Measurements from ENCODE around the gene LIMS2.

Gene LIMS2

DNA sequence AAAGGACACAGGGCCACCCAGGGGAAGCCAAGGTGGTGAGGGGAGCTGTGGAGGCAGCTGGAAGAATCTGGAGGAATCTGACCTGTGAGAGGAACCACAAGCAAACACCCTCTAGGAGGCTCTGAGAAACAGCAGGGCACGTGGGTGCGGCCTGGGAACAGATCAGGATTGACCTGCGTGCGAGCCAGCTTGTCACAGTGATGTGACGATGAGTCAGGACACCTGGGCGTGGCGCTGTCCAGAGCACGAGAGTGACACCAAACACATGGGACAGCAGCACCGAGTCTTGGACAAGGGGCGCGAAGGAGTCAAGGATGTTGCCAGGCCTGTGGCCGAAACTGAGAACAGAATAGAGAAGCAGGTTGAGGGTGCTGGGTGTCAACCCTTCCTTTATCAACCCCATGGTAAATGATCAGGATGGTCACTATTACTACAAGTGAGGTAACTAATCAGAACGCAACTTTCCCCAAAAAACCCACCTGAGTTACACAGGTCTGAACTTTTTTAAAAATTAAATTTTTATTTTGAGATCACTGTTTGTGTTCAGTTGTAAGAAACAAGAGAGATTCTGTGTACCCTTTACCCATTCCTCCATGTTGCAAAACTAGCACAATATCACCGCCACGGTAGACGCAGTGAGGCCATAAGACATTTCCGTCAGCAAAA, 25.3 kb upstream of the LIMS2 start:
- DNase-seq (ENCODE audit: low read depth): peak; percentile 13

DNA sequence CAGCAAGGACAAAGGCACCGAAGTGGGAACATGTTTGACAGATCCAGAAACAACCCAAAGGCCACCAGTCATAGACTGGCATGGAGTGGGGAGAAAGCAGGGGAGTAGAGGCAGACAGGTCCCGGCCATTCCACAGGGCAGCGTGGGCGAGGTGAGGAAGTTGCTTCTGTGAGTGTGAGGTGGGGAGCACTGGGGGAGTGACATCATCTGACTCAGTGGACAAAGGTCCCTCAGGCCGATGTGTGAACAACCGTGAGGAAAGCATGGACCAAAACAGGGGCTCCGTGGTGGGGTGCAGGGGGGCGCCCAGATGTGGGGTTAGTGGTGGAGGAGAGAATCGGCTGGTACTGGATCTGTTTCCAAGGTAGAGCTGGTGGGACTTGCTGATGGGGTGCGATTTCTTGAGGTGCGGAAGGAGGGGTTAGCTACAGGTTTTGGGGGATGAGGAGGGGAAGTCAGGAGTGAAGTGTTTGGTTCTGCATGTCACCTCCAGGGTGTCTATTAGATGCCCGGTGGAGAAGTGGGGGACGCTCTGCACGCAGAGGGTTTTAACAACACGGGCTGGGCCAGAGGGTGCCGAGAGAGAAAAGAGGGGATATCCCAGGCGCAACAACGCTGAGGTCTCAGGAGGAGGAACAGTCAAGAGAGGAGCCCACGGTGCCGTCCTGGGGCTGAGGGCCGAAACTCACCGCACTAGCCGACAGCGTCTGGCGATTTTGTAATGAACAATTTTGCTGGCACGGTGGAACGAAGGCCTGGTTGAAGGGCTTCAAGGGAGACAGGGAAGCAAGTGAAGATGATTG, 23.4 kb upstream of the LIMS2 start:
- DNase-seq (ENCODE audit: low read depth): no peak

DNA sequence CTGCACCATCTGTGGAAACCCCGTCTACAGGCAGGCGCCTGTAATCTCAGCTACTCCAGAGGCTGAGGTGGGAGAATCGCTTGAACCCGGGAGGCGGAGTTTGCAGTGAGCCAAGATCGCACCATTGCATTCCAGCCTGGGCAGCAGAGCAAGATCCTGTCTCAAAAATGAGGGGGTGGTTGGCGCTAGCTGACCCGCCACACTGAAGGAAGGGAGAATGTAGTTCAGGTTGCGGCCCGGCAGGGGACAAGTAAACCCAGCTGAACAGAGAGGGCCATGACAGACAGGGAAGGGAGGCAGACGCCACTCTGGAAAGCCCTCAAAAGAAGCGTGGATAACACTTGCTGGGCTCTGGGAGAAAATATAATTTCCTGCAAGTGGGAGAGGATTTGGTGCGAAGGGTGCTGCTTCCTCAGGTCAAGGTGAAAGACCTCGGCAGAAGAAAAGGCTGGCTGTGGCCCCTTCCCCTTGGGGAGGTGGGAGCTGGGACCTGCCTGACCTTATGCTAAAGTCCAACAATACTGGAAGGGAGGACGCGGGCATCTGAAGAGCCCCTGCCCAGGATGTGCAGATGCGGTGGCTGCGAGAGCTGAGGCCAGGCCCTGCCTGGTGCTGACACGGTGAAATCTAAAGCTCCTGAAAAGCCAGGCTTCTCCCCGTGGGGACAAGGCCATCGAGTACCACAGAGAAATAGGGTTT, 22.3 kb upstream of the LIMS2 start:
- no peak for DNase-seq (ENCODE audit: low read depth)

DNA sequence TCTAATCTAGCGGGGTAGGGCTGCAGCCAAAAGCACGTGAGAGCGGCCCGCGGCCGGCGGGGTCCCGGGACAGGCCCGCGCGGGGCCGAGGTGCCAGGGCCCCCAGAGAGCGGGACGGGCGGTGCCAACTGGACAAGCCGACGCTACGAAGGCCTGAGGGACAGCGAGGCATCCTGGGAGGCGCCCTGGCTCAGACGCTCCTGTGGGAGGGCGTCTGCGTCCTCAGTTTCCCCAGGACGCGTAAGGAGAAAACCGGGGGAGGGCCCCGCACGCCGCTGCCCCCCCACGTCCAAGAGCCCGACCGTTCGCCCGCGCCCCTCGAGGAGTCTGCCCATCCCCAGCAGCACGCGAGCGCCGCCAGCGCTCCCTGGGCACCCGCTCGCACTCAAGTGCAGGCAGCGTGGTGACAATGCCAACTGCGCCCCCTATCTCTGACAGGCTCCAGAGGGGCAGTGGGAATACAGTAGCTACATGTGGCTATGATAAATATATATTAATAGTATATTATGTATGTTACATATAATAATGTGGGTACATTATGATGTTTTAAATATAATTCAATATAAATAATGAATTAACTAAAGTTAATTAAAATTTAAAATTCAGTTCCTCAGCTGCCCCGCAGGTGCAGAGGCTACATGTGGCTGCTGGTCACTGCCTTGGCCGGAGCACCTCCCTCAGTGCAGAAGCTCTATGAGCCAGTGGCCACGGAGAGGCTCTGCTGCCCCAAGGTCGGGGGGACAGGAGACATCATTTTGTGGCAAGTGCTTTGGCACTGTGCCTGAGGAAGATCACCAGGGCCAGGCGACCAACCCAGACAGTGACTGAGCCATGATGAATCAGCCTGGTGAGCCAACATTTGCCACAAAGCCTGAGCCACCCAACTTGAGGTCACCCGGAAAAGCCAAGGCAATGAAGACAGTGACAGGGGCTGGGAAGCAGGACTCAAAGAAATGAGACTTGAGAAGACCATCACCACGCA, 20.5 kb upstream of the LIMS2 start:
- DNase-seq (ENCODE audit: low read depth): peak; percentile 45

DNA sequence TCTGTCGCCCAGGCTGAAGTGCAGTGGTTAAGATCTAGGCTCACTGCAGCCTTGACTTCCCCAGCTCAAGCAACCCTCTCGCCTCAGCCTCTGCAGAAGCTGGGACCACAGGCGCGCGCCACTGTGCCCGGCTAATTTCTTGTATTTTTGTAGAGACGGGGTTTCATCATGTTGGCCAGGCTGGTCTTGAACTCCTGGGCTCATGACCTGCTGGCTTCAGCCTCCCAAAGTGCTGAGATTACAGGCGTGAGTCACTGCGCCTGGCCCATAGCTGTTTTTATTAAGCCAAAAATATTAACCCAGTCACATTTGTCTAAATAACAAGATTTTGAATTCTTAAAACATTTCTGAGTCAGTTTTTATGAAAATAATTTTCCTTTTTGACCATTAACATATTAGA, 19.7 kb upstream of the LIMS2 start:
- DNase-seq (ENCODE audit: low read depth): no peak

DNA sequence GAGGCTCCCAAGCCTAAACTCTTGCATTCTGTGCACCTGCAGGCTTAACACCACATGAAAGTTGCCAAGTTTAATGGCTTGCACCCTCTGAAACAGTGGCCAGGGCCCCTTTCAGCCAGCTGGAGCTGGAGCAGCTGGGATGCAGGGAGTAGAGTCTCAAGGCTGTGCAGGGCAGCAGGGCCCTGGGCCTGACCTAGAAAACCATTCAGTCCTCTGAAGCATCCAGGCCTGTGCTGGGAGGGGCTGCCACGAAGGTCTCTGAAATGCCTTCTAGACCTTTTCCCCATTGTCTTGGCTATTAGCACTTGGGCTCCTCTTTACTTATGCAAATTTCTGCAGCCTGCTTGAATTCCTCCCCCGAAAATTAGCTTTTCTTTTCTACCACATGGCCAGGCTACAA, 15.4 kb upstream of the LIMS2 start:
- no peak for DNase-seq (ENCODE audit: low read depth)

DNA sequence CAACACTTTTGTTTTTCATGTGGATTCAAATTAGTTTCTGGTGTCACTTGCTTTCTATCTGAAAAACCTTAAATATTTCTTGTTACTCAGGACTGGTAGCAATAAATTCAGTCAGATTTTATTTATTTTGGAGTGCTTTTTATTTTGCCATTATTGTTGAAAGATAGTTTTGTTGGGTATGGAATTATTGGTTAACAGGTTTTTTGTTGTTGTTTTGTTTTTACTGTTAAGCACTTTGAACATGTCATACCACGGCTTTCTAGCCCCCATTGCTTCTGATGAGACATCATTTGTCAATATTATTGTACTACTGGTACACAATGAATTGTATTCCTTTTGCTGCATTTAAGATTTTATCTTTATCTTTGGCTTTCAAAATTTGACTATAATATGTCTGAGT, 13.1 kb upstream of the LIMS2 start:
- DNase-seq (ENCODE audit: low read depth): no peak

DNA sequence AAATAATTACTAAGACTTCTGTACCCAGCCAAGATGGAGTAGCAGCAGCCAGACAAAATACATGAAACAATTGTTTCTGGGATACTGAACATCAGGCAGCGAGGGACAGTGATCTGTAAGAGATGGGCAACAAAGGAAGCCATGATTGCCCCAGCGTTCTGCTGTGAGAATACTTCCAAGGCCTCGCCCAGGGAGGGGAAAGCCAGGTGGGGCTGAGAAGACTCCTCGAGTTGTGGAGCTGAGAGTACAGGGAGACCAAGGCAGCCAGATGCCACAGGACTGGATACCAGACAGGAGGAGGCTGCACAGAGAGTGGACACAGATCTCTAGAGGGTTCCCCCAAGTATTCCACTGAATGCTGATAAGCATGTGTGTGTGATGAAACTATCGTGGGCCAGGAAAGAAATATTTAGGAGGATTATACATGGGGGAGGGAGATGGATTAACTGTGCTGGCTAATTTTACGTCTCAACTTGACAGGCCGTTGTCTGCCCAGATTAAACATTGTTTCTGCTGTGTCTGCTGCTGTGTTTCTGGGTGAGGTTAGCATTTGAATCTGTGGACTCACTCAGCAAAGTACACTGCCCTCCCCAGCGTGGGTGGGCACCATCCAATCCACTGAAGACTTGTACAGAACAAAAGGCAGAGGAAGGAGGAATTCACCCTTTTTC, 10.2 kb upstream of the LIMS2 start:
- no peak for DNase-seq (ENCODE audit: low read depth)

DNA sequence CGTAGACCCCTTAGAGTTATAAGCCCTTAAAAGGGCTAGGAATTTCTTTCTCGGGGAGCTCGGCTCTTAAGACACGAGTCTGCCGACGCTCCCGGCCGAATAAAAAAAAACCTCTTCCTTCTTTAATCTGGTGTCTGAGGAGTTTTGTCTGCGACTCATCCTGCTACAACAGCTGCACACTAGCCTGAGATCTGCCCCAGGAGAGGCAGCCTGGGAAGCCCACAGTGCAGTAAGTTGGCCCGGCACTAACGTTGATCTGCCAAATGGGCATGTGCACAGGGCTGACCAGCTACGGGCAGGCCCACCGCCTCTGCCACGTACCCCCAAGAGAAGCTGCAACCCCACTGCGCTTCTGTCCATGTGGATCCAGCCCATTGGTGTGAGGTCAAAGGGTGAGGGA, 8.4 kb upstream of the LIMS2 start:
- DNase-seq (ENCODE audit: low read depth): no peak

DNA sequence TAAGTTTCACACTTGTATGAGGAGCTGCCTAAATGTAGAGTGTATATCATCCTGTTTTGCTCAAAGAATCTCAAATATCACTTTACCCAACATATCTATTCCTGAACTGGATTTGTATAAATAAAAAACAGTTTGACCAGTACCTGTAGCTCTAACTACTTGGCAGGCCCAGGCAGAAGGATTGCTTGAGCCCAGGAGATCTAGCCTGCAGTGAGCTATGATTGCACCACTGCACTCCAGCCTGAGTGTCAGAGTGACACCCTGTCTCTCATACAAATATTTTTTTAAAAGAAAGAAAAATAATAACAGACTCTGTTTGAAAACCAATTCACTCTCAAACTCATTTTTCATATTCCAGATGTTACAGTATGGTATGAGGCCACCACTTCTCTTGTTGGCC, 7.7 kb upstream of the LIMS2 start:
- DNase-seq (ENCODE audit: low read depth): no peak

DNA sequence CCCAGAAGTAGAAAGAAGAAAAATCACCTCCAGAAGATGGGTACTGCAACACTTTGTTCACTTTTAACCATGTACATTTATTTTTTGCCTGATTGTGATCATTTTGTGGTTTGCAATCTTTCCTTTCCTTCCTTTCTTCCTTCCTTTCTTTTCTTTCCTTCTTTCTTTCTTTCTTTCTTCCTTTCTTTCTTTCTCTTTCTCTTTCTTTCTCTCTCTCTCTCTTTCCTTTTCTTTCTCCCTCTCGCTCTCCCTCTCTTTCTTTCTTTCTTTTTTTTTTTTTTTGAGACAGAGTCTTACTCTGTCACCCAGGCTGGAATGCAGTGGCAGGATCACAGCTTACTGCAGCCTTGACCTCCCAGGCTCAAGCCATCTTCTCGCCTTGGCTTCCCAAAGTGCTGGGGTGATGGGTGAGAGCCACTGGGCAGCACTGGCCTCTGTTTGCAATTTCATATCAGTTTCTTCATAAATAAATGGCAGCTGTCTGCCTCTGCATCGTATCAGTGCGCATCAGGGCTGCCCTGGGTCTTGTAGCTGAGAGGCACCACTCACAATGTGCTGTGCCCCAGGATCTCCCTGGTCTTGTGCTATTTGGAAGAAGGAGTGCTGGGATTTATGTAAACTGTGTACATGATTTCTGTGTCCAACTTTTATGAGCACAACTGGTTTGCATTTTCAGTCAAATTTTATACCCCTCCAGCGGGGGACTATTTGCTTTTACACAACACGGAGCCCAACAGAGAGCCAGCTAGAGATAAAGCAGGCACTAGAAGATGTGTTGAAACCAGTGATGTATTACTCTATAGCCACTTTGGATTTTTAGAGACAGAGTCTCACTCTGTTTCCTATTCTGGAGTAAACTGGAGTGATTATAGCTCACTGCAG, 6.9 kb upstream of the LIMS2 start:
- DNase-seq (ENCODE audit: low read depth): no peak

DNA sequence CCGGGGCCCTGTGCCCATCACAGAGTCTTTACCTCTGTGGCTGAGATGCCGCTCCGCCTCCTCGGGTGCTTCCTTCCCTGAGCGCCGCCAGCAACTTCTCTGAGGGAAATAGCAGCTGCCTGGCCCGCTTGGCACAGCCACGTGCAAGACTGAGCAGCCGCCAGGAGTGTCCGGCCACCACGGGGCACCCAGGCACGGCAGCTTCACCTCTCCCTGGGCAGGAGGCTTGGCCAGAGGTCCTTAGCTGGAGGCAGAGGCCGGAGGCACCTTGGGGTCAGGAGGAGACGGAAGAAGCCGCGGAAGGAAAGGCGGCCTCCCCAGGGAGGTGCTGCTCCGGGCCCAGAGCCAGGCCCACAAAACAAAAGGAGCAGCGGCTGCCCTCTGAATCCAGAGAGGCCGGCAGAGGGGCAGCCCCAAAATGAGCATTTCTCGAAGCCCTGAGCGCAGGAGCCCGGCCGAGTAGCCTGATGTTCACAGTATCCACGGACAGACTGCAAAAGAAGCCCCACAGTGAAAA, 6.0 kb upstream of the LIMS2 start:
- DNase-seq (ENCODE audit: low read depth): no peak

DNA sequence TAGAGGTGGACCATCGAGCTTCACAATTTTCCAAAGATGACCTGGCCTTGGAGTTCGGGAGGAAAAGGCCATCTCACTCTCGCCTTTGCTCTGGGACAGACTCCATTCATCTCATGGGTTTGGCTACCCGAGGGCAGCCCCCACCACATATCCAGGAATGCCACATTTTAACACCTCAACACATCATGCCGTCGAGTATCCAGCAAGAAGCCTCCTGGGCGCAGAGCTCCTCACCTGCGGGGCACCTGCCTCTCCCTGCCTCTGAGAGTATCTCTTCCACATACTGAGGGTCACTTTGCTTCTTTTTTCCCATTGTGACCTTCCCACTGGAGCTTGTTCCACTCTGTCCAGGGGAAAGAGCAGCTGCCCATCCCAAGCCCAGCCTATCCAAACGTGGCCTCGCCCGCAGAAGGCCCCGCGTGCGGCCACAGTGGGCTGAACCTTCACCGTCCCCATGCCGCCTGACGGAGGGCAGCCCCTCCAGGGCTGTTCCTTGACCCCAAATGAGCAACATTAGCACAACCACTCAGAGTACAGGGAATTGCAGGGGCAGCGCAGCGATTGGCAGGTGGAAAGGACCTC, 5.5 kb upstream of the LIMS2 start:
- DNase-seq (ENCODE audit: low read depth): no peak

DNA sequence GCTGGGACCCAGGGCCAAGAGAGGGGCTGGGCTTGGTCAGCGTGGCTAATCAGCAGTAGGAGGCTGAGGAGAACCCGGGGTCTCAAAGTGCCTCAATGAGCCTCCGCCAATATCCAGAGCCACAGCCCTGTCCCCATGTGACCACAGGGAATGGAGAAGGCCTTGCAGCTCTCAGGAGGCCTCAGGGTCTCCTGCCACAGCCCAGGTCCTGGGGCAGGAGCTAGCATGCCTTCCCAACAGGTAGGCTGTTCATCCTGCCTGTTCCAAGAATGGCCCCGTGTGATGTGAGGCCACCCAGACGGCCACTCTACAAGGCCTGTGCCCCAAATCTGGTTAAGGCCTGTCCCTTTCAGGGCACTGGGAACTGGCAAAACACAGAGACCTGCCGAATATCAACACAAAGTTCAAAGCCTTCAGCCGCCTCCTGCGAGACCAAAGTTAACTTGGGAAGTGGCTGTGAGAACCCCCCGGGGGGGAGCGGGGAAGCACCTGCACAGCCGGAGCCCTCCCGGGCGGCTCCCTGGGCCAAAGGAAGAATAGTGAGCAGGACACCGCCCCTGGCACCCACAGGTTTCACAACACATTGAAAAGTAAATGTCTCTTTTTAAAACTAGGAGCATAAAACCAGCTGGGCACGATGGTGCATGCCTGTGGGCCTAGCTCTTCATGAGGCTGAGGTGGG, 4.5 kb upstream of the LIMS2 start:
- no peak for DNase-seq (ENCODE audit: low read depth)

DNA sequence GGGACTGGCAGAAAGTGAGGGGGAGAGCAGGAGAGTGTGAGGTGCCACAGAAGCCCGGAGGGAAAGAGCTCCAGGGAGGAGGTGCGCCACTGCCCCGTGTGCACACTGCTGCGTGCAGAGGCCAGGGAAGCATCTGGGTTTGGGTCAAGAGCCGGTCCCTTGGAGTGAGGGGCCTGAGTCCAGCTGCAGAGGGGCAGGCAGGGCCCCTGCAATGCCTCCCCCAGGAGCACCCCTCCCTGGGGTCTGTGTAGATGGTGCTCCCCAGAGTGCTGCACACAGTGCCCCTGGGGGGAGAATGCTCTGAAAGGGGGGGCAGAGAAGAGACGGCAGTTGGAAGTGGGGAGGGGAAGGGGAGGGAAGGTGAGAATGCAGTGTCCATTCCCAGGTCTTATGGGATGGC, 3.7 kb upstream of the LIMS2 start:
- no peak for DNase-seq (ENCODE audit: low read depth)

DNA sequence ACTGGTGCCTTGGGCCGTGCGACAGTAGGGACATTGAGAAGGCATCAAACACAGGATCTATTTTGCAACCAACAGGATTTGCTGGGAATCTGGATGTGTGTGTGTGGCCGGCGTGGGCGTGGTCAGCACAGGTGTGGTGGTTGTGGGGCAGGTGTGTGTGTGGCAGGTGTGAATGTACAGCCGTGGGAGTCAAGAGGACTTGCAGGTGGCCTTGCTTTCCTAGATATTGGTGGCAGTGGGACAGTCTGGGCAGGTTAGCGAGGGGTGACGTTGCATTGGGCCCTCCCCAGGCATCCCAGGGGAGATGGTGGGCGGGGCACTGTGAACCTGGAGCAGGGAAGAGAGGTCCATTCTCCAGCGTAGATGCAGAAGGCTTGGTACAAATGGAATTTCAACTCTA, 3.2 kb upstream of the LIMS2 start:
- DNase-seq (ENCODE audit: low read depth): no peak

DNA sequence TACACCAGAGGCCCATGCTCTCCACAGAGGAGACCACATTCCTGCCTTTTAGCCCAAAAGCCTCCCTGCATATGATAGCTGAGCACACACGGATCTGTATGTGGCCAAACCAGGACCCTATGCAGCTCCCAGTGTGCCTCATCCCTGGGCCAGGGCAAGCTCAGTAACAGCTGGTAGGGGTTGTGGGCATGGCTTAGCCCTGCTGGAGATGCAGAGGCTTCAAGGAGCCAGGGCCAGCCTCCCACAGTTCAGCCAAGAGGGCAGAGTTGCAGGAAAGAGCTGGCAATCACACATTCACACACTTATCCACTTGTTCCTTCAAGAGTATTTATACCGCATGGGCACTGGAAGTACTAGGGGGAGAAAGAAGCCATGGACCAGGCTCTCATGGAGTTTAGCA, 1.6 kb upstream of the LIMS2 start:
- no peak for DNase-seq (ENCODE audit: low read depth)

DNA sequence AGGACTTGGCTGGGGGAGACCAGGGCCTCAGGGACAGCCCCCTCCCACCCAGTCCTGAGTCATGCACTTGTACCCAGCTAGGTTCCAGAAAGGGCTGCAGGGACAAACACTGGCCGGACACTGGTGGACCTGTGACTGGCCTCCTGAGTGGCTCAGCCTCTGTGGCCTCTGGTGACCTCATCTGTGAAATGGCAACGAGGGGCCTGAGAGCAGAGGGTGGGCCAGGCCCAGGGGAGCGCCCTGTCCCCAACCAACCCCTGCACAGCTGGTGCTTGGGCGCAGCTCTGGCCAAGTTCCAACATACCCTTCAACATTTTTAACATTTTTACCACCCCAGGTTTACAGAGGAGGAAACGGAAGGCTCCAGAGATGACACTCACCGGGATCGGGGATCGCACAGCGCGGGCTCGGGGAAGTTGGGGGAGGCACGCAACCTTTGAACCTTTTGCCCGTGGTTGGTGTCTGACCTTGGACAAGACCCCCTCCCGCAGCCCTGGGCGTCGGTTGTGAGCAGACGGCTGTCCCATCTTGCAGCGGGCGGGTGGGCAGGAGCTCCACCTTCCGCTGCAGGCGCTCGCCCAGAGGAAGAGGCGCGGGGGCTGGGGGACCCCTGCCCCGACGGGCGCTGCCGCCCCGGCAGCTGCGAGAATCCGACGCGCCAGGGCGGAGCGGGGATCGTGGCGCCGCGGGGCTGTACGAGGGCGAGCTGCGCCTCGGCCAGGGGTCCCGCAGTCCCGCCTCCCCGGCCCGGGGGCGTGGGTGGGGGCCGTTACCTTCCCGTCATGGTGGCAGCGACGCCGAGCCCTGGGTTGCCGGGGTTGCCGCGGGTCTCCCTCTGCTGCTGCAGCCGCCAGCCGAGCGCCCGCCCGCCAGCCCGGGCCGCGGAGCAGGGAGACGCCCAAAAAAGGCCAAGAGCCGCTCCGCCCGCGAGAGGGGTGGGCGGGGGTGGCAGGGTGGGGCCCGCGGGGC, 805 bp downstream of the LIMS2 start:
- peak; percentile 15 for DNase-seq (ENCODE audit: low read depth)
